Liver (tissue), 3 donors: Measurements from ENCODE around the gene FAM184B.

Source experiments
- GABPA ChIP-seq, 2 donors: IDR thresholded peaks in 1 of 2; conservative IDR thresholded peaks in 1 of 2; 2 replicates each; pipeline ENCODE4 v1.6.1; 2016; ENCODE audit warnings: antibody characterized with exemption in 2 of 2, mild to moderate bottlenecking in 1 of 2, moderate library complexity in 1 of 2
- RXRA ChIP-seq, 2 donors: IDR thresholded peaks; 2 replicates each; pipeline ENCODE4 v1.6.1; 2017 to 2018; ENCODE audit warnings: antibody characterized with exemption in 2 of 2, mild to moderate bottlenecking in 1 of 2
- TF ChIP-seq, protein P1 (sequence below): IDR thresholded peaks from 2 replicates; pipeline ENCODE4 v1.6.1; 2016; ENCODE audit warnings: antibody characterized with exemption, mild to moderate bottlenecking
- TF ChIP-seq, protein P2 (sequence below): IDR thresholded peaks from 2 replicates; pipeline ENCODE4 v1.6.1; 2016; ENCODE audit warnings: antibody characterized with exemption
- TF ChIP-seq, protein P3 (sequence below): fragments of 150-350 bp; IDR thresholded peaks from 2 replicates; pipeline ENCODE4 v1.5.1; 2017; ENCODE audit warnings: improper control_type of control experiment, low read depth, low read length; ENCODE audit not compliant: missing input control
- TF ChIP-seq, protein P4 (sequence below): IDR thresholded peaks from 2 replicates; pipeline ENCODE4 v1.6.1; 2016; ENCODE audit warnings: antibody characterized with exemption
- donor health status: healthy.
- donor health status: healthy.

DNA sequence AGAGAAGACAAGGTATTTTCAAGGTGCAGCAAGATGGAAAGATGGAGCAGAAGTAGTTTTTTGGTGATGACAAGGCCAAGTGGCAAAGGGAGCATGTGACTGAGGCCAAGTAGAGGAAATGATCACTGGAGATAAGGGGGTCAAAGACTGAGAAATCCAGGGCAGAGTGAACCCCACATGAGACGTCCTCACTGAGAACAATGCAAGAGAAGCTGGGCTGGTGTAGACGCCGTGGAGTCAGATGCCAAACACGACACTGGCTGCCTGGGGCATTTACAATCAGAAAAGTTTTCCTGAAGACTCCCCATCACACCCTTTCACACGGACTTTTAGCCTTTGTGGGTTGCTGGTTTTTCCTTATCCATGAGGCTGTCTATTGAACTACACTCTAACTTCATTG is 69.3 kb downstream of the FAM184B start:
- TF ChIP-seq RXRA (IDR thresholded peaks at IDR 0.05) = no peak
- TF ChIP-seq, protein P1, sequence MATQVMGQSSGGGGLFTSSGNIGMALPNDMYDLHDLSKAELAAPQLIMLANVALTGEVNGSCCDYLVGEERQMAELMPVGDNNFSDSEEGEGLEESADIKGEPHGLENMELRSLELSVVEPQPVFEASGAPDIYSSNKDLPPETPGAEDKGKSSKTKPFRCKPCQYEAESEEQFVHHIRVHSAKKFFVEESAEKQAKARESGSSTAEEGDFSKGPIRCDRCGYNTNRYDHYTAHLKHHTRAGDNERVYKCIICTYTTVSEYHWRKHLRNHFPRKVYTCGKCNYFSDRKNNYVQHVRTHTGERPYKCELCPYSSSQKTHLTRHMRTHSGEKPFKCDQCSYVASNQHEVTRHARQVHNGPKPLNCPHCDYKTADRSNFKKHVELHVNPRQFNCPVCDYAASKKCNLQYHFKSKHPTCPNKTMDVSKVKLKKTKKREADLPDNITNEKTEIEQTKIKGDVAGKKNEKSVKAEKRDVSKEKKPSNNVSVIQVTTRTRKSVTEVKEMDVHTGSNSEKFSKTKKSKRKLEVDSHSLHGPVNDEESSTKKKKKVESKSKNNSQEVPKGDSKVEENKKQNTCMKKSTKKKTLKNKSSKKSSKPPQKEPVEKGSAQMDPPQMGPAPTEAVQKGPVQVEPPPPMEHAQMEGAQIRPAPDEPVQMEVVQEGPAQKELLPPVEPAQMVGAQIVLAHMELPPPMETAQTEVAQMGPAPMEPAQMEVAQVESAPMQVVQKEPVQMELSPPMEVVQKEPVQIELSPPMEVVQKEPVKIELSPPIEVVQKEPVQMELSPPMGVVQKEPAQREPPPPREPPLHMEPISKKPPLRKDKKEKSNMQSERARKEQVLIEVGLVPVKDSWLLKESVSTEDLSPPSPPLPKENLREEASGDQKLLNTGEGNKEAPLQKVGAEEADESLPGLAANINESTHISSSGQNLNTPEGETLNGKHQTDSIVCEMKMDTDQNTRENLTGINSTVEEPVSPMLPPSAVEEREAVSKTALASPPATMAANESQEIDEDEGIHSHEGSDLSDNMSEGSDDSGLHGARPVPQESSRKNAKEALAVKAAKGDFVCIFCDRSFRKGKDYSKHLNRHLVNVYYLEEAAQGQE = no peak
- TF ChIP-seq, protein P2, sequence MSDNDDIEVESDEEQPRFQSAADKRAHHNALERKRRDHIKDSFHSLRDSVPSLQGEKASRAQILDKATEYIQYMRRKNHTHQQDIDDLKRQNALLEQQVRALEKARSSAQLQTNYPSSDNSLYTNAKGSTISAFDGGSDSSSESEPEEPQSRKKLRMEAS = no peak
- TF ChIP-seq, protein P3, sequence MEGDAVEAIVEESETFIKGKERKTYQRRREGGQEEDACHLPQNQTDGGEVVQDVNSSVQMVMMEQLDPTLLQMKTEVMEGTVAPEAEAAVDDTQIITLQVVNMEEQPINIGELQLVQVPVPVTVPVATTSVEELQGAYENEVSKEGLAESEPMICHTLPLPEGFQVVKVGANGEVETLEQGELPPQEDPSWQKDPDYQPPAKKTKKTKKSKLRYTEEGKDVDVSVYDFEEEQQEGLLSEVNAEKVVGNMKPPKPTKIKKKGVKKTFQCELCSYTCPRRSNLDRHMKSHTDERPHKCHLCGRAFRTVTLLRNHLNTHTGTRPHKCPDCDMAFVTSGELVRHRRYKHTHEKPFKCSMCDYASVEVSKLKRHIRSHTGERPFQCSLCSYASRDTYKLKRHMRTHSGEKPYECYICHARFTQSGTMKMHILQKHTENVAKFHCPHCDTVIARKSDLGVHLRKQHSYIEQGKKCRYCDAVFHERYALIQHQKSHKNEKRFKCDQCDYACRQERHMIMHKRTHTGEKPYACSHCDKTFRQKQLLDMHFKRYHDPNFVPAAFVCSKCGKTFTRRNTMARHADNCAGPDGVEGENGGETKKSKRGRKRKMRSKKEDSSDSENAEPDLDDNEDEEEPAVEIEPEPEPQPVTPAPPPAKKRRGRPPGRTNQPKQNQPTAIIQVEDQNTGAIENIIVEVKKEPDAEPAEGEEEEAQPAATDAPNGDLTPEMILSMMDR = no peak
- TF ChIP-seq GABPA (IDR thresholded peaks at IDR 0.05 in 1 of 2, conservative IDR thresholded peaks at IDR 0.05 in 1 of 2) = no peak
- TF ChIP-seq, protein P4, sequence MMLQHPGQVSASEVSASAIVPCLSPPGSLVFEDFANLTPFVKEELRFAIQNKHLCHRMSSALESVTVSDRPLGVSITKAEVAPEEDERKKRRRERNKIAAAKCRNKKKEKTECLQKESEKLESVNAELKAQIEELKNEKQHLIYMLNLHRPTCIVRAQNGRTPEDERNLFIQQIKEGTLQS = no peak
